ENCODE data around the gene CDC42BPA. TPM values are rescaled to one million over a fixed set of nuclear protein-coding genes. Genes with fewer than 3 reads are reported as not detected.
"Not testable (repeated sequence)": the region's sequence is repeated elsewhere in the genome, so short reads cannot be mapped to it uniquely, and the experiment has no call there.

Gene CDC42BPA
- total and polyA plus RNA-seq, 3 donors from 2014 or later, result 39.9 to 109 (median 105) TPM

DNA sequence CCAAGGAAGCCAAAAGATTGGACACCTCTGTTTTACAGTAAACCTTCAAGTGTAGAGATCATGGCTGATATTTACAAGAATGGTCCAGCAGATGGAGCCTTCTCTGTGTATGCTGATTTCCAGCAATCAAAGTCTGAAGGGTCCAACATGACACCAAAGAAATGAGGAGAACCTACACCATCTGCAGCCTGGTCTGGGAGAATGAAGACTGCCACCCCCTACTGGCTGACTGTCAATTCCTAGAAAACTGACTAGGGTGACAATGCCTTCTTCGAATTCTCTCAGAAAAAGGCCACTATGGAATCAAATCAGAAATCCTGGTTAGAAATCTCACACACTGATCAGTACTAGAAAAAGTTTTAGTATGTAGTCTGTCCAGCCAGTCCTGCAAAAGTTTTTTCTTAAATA, 83.3 kb downstream of the CDC42BPA start:
- Histone ChIP-seq H3K4me1 (no peaks in the 10 kb centered on the region), H3K36me3 (ENCODE audit: low read depth, missing control alignments) (no peaks in the 10 kb centered on the region), H3K27me3 (no peaks in the 10 kb centered on the region), H3K27ac (no peak overlapping the region), H3K9me3 (no peaks in the 10 kb centered on the region), H3K4me3 (no peak overlapping the region)
- intact Hi-C loops (cut with DNase I; ENCODE audit: low total_unique reads), result no loop called here
- 85 to 94% methylated on average over 1 of the region's 1 CpG for WGBS, 2 donors
- DNase-seq, result peak; percentile 33
- TF ChIP-seq, protein P1, sequence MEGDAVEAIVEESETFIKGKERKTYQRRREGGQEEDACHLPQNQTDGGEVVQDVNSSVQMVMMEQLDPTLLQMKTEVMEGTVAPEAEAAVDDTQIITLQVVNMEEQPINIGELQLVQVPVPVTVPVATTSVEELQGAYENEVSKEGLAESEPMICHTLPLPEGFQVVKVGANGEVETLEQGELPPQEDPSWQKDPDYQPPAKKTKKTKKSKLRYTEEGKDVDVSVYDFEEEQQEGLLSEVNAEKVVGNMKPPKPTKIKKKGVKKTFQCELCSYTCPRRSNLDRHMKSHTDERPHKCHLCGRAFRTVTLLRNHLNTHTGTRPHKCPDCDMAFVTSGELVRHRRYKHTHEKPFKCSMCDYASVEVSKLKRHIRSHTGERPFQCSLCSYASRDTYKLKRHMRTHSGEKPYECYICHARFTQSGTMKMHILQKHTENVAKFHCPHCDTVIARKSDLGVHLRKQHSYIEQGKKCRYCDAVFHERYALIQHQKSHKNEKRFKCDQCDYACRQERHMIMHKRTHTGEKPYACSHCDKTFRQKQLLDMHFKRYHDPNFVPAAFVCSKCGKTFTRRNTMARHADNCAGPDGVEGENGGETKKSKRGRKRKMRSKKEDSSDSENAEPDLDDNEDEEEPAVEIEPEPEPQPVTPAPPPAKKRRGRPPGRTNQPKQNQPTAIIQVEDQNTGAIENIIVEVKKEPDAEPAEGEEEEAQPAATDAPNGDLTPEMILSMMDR (IDR thresholded peaks at IDR 0.05), result peak; percentile 23 to 37 (median 30)
- TF ChIP-seq POLR2A (IDR thresholded peaks at IDR 0.05), result no peak

DNA sequence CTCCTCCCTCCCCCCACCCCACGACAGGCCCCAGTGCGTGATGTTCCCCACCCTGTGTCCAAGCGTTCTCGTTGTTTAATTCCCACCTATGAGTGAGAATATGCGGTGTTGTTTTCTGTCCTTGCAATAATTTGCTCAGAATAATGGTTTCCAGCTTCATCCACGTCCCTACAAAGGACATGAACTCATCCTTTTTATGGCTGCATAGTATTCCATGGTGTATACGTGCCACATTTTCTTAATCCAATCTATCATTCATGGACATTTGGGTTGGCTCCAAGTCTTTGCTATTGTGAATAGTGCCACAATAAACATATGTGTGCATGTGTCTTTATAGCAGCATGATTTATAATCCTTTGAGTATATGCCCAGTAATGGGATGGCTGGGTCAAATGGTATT, 87.2 kb downstream of the CDC42BPA start:
- intact Hi-C loops (cut with DNase I; ENCODE audit: low total_unique reads), result not testable (repeated sequence)
- WGBS, 2 donors, result 84 to 93% methylated on average over 6 to 7 of the region's 7 CpGs

DNA sequence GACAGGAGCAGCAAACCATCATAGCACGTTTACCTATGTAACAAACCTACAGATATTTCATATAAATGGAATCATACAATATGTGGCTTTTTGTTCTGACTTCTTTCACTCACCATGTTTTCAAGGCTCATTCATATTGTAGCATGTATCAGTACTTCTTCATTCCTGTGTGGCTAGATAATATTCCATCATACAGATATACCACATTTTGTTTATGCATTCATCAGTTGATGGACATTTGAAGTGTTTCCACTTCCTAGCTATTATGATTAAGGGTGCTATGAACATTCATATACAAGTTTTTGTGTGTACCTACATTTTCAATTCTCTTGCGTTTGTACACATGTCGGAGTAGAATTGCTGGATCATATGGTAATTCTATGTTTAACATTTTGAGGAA, 90.1 kb downstream of the CDC42BPA start:
- H3K27me3 ChIP-seq, result no peaks in the 10 kb centered on the region
- no peak for TF ChIP-seq POLR2A (IDR thresholded peaks at IDR 0.05)
- TF ChIP-seq, protein P1 (IDR thresholded peaks at IDR 0.05), result no peak
- H3K4me1 ChIP-seq, result no peaks in the 10 kb centered on the region
- H3K9me3 ChIP-seq, result no peaks in the 10 kb centered on the region
- no peak overlapping the region for H3K4me3 ChIP-seq
- H3K27ac ChIP-seq, result no peak overlapping the region
- WGBS, 2 donors, result 93 to 96% methylated on average over 3 of the region's 3 CpGs
- no peaks in the 10 kb centered on the region for H3K36me3 ChIP-seq (ENCODE audit: low read depth, missing control alignments)
- intact Hi-C loops (cut with DNase I; ENCODE audit: low total_unique reads), result no loop called here
- no peak for DNase-seq

More for the DNA sequence above, 87.2 kb downstream of the CDC42BPA start:
- not testable (repeated sequence) for H3K27ac ChIP-seq; DNase-seq; H3K36me3 ChIP-seq (ENCODE audit: low read depth, missing control alignments); H3K4me1 ChIP-seq; H3K4me3 ChIP-seq; H3K27me3 ChIP-seq; H3K9me3 ChIP-seq

DNA sequence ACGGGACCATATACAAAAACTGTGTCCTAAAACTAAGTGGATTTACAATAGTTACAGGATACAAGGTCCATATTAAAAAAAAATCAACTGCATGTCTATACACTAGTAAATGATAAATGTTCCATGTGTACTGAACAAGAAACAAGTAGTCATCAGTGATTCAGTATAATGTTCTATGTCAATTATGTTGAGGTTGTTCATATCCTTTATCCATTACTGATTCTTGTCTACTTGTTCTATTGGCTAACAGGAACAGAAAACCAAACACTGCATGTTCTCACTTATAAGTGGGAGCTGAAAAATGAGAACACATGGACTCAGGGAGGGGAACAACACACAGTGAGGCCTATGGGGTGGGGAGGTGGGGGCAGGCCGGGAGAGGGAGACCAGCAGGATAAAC, 90.5 kb downstream of the CDC42BPA start:
- no peak overlapping the region for H3K4me3 ChIP-seq
- H3K27ac ChIP-seq, result no peak overlapping the region
- no peaks in the 10 kb centered on the region for H3K27me3 ChIP-seq
- intact Hi-C loops (cut with DNase I; ENCODE audit: low total_unique reads), result no loop called here
- no peaks in the 10 kb centered on the region for H3K4me1 ChIP-seq
- no peak for DNase-seq
- TF ChIP-seq POLR2A (IDR thresholded peaks at IDR 0.05), result no peak
- TF ChIP-seq, protein P1 (IDR thresholded peaks at IDR 0.05), result no peak
- no peaks in the 10 kb centered on the region for H3K36me3 ChIP-seq (ENCODE audit: low read depth, missing control alignments)
- no peaks in the 10 kb centered on the region for H3K9me3 ChIP-seq
- WGBS, 2 donors, result 81 to 93% methylated on average over 2 of the region's 2 CpGs

DNA sequence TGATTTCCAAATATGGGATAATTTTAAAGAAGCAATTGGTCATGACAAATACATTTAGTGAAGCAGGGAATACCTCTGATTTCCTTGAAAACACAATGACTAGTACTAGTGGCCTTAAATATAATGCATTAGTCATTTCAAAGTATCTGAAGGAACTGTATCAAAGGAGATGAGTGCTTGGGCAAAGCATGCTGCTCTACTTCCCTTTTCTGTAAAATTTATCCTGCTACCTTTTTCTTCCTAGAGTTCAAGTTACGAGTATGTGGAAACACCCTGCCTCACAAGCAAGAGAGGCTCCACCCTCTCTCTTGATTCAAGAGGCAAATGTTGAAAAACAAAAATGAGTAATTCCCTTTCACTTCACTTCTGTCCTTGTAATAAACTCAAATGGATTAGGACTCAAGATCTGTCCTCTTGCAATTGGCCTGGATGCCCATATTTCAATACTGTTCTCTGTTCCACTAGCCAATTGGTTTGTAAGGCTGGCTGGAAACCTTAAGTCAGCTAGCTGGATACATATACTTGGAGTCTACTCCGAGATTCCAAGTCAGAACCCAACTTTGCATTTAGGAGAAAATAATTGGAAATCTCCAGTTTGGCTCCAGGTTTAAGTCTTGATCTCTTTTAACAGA, 92.5 kb downstream of the CDC42BPA start:
- TF ChIP-seq, protein P1 (IDR thresholded peaks at IDR 0.05), result no peak
- no peak for TF ChIP-seq POLR2A (IDR thresholded peaks at IDR 0.05)
- Histone ChIP-seq H3K9me3 (no peaks in the 10 kb centered on the region), H3K27ac (no peak overlapping the region), H3K27me3 (no peaks in the 10 kb centered on the region), H3K4me1 (no peaks in the 10 kb centered on the region), H3K36me3 (ENCODE audit: low read depth, missing control alignments) (no peaks in the 10 kb centered on the region), H3K4me3 (no peak overlapping the region)
- DNase-seq, result no peak
- intact Hi-C loops (cut with DNase I; ENCODE audit: low total_unique reads), result no loop called here
- 74 to 77% methylated on average over 2 of the region's 2 CpGs for WGBS, 2 donors

All from testis (tissue), 3 donors.